Right cardiac atrium (tissue), 5 donors: Measurements from ENCODE around the gene VGLL2. TPM values are rescaled to one million over a fixed set of nuclear protein-coding genes. Genes with fewer than 3 reads are reported as not detected.

Source experiments
- ATAC-seq, 2 donors: fragments of 200-7000 bp; cut with Tn5 transposase; one replicate each; pipeline versions ENCODE4 v1.8.0 to v1.9.1; 2020; ENCODE audit warnings: moderate library complexity in 2 of 2, mild to moderate bottlenecking in 1 of 2
- DNase-seq, 3 donors: peaks; one replicate each; pipeline ENCODE4 v3.0.0-alpha.2; 2020
- H3K27ac ChIP-seq: one replicate; pipeline ENCODE4 v1.5.1; 2013; ENCODE audit warnings: mild to moderate bottlenecking, low read length, control low read depth, moderate library complexity
- H3K27me3 ChIP-seq: one replicate; pipeline ENCODE4 v1.6.1; 2013; ENCODE audit not compliant: control insufficient read depth, insufficient read depth
- H3K4me1 ChIP-seq: one replicate; pipeline ENCODE4 v1.6.1; 2013; ENCODE audit warnings: low read length; ENCODE audit not compliant: control insufficient read depth, insufficient read depth
- H3K4me3 ChIP-seq: one replicate; pipeline ENCODE4 v1.5.1; 2013; ENCODE audit warnings: low read length, control low read depth
- H3K9me3 ChIP-seq: one replicate; pipeline ENCODE4 v1.6.1; 2013; ENCODE audit warnings: low read length; ENCODE audit not compliant: control insufficient read depth
- WGBS: extraction: QIAGEN DNeasy Blood & Tissue Kit; methylation state at CpG from one replicate; pipeline ENCODE4 v1.1.7; 2013; 5-methylcytosine and 5-hydroxymethylcytosine counted together
- intact Hi-C, 4 donors: fragments of 100-400 bp; cut with DNase I; formaldehyde crosslinking; loops; one replicate each; pipeline versions ENCODE4 v1.11.0 to v1.14.0; 2022 to 2023
- polyA plus RNA-seq: library from polyadenylated mRNA; stranded (reverse); fragments of 200-250 nt; gene quantifications from one replicate; pipeline ENCODE4 v1.2.3, GENCODE V29; 2013
- total RNA-seq, 4 donors: library from RNA; stranded (reverse); fragmentation: NEBNext Ultra II Directional; extraction: Animal tissue kit (Norgen Biotek cat#: 25700); gene quantifications; one replicate each; pipeline ENCODE4 v1.2.1, GENCODE V29; 2021
- donor health status: healthy with polysubstance abuse.
- donor health status: DM: no; HTN: yes; CAD: no.
- donor health status: DM: no; HTN: no; CAD: no.
- donor health status: DM: no; HTN: yes; CAD: no; lungs with severe emphysema.
- donor health status: DM: yes; HTN: yes; CAD: no.

The VGLL2 gene
- total and polyA plus RNA-seq, 5 donors = 1.8 to 22.8 (median 2.3) TPM

DNA sequence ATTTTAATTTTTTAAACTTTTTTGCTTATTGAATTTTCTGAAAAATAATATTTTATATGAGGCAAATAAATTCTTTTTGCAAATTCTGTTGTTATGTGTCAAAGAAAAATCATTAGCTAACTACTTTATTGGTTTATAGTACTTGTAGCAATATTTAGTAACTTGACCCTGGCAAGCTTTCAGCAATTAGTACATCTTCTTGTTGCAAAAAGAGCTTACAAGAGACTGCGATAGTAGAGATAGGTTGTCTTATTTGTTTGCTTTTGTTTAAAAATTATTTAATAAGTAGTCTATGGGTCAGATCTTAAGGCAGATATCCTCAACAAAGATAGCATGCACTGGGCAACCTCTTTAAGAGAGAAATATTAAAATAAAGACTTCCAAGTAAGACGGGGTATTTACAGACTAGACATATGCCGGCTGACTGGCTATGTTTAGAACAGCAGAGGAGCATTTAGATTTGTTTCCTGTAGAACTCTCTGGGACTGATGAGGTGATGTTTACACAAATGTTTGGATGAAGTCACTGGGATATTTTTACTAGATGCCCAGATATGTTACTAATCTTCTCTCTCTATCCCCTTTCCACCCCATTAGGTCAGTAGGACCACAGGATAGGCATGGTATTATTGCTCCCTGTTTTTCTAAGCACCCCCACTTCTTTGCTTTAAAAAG, 25.0 kb downstream of the VGLL2 start:
- intact Hi-C loops = no loop called here
- H3K4me3 ChIP-seq = no peak overlapping the region
- H3K4me1 ChIP-seq = no peaks in the 10 kb centered on the region
- H3K9me3 ChIP-seq = no peaks in the 10 kb centered on the region
- H3K27ac ChIP-seq = no peak overlapping the region
- 40% methylated on average over 3 of the region's 3 CpGs for WGBS
- ATAC-seq = no peak
- no peaks in the 10 kb centered on the region for H3K27me3 ChIP-seq
- no peak for DNase-seq

DNA sequence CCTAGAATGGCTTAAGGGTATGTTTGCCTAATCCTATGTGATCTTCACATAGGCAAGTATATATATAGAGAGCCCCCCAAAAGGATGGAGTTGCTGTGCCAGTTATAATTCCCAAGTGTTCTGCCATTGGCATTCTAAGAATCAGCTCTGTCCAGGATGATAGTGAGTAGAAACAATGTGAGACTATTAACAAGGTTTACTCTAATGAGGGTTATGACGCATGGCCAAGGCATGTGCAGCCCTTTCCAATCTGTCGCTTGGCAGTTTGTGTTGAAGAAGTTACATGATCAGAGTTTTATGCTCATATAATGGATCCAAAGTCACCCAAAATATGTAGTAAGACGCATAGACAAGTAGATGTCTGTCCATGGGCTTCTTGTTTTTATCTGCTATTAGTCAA, 33.6 kb downstream of the VGLL2 start:
- no peaks in the 10 kb centered on the region for H3K27me3 ChIP-seq
- ATAC-seq = no peak
- DNase-seq = no peak
- H3K27ac ChIP-seq = no peak overlapping the region
- intact Hi-C loops = no loop called here
- H3K9me3 ChIP-seq = no peaks in the 10 kb centered on the region
- 88% methylated on average over 3 of the region's 3 CpGs for WGBS
- H3K4me3 ChIP-seq = no peak overlapping the region
- H3K4me1 ChIP-seq = no peaks in the 10 kb centered on the region

DNA sequence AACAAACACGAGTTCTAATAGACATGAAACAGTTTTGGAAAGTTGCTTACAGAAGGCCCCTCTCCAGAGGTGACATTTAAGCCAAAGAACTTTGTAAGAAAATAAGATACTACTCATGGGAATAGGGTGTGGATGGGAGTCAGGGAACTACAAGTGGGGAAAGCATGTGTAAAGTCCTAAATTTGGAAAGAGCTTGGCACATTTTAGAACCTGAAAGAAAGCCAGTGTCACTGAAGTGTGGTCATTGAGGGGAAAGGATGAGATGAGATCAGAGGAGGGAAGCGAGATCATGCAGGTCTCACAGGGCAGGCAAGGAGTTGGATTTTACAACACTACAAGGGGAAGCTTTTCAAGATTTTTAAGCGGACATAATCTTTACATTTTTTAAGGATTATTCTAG, 38.0 kb downstream of the VGLL2 start:
- intact Hi-C loops = no loop called here
- ATAC-seq (no peak), DNase-seq (no peak)
- 56% methylated on average over 3 of the region's 3 CpGs for WGBS
- Histone ChIP-seq H3K4me3 (no peak overlapping the region), H3K27ac (no peak overlapping the region), H3K4me1 (no peaks in the 10 kb centered on the region), H3K27me3 (no peaks in the 10 kb centered on the region), H3K9me3 (no peaks in the 10 kb centered on the region)

DNA sequence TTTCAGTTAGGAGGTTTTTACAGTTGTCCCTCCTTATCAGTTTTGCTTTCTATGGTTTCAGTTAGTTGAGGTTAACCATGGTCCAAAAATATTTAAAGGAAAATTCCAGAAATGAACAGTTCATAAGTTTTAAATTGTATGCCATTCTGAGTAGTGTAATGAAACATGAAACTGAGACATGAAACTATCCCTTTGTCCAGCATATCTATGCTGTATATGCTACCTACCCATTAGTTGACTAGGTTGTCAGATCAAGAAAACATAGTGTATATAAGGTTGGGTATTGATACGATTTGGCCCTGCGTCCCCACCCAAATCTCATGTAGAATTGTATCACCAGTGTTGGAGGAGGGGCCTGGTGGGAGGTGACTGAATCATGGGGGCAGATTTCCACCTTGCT, 39.1 kb downstream of the VGLL2 start:
- ATAC-seq (no peak), DNase-seq (no peak)
- Histone ChIP-seq H3K27me3 (no peaks in the 10 kb centered on the region), H3K27ac (no peak overlapping the region), H3K9me3 (no peaks in the 10 kb centered on the region), H3K4me1 (no peaks in the 10 kb centered on the region), H3K4me3 (no peak overlapping the region)
- intact Hi-C loops = no loop called here
- 82% methylated on average over 2 of the region's 2 CpGs for WGBS

DNA sequence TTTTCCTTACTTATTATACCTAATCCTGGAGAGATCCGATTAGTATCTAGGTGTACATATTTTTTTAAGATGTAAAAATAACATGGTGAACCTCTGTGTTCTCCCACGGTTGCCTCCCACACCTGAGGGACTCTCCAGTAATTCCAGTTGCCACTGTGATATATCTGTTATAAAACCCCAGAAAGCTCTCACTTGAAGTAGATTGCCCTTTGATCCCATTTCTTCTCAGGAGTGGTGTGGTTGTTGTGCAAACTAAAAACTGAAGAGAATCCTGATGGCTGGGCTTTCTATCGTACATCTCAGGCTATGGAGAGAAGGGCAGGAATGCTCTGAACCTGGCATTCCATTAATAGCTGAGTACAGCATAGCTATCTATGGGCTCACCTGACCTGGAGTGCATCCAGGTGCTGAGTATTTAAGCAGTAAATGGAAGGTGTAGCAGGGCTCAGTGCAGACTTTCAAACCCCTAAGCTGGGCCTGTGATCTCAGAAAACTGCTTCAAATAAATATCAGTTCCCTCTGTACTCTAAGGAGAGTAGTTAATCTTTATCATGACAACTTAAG, 41.0 kb downstream of the VGLL2 start:
- no peak for DNase-seq
- intact Hi-C loops = no loop called here
- Histone ChIP-seq H3K9me3 (no peaks in the 10 kb centered on the region), H3K4me1 (no peaks in the 10 kb centered on the region), H3K4me3 (no peak overlapping the region), H3K27me3 (no peaks in the 10 kb centered on the region), H3K27ac (no peak overlapping the region)
- 71% methylated on average over 3 of the region's 3 CpGs for WGBS
- no peak for ATAC-seq

DNA sequence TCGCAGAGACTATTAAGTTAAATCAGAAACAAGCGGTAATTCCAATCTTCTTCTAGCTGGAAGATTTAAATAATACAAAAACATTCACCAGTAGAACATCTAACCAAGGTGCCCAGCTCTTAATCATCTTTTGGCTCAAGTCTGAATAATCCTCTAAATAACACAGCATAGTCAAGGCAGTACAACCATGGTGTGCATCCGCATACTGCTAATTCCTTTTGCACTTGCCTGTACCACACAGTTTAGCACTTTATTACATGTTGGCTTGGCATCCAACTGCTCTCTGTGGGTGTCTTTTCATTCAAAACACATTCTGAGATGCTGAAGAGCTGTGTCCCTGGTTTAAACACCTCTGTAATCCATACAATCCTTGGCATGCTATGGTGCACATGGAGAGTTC, 42.3 kb downstream of the VGLL2 start:
- Histone ChIP-seq H3K9me3 (no peaks in the 10 kb centered on the region), H3K4me3 (no peak overlapping the region), H3K27me3 (no peaks in the 10 kb centered on the region), H3K27ac (no peak overlapping the region), H3K4me1 (no peaks in the 10 kb centered on the region)
- WGBS = 93% methylated on average over 3 of the region's 3 CpGs
- ATAC-seq (no peak), DNase-seq (no peak)
- intact Hi-C loops = no loop called here

DNA sequence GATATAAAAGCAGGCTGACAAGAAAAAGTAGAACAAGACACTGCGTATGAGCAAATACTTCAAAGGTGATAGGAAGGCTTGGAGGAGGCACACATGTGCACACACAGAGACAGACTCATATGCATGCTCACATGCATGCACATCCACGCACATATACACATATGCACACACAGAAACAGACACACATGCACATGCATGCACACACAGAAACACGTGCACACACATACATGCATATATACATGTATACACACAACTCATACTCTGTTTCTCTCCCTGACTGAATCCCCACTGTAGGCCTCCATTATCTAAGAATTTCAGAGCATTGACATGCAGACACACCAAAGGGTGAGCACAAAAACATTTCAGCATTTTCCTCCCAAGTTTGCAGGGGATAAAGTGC, 43.7 kb downstream of the VGLL2 start:
- DNase-seq (no peak), ATAC-seq (no peak)
- WGBS = 75% methylated on average over 3 of the region's 3 CpGs
- Histone ChIP-seq H3K27me3 (no peaks in the 10 kb centered on the region), H3K4me3 (no peak overlapping the region), H3K27ac (no peak overlapping the region), H3K4me1 (no peaks in the 10 kb centered on the region), H3K9me3 (no peaks in the 10 kb centered on the region)
- intact Hi-C loops = no loop called here

DNA sequence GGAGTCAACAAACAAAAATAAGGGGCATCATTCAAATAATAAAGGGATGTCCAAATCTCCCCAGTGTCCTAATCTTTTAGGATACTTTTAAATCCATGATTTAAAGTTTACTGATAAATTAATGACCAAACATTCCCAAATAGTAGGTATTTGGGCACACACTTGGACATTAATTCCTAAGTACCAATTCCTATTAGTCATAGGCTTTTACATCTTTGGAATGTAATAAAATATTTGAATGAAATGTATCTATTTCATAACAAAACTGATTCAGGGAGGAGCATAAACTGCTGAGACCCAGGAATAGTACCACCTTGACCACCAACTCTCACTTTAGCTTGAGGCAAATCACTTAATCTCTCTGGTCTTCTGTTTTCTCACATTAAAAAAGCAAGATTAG, 44.3 kb downstream of the VGLL2 start:
- Histone ChIP-seq H3K27me3 (no peaks in the 10 kb centered on the region), H3K9me3 (no peaks in the 10 kb centered on the region), H3K4me3 (no peak overlapping the region), H3K27ac (no peak overlapping the region), H3K4me1 (no peaks in the 10 kb centered on the region)
- no peak for DNase-seq
- ATAC-seq = no peak
- intact Hi-C loops = loop anchor here in 1 of 4 donors (10.0 kb wide), 1 partner anchor 335 kb away; no protein-coding TSS in a partner anchor

DNA sequence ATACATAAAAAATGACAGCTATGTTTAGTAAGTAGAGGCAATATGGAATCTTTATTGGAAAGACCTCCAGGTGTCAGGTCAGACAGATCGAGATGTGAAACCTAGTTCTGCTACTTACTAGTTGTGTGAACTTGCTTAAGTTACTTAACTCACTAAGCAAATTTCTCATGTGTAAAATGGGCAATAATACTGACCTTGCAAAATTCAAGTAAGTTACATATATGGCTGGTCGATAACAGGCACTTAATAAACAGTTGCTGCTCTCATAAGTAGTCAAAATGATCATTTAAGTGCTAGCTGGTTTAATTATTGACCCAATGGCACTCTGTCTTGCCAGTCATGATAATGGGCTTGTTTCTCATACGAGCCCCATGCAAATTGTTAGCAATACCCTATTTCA, 46.0 kb downstream of the VGLL2 start:
- H3K27me3 ChIP-seq = no peaks in the 10 kb centered on the region
- H3K4me3 ChIP-seq = no peak overlapping the region
- no peak overlapping the region for H3K27ac ChIP-seq
- no peaks in the 10 kb centered on the region for H3K4me1 ChIP-seq
- DNase-seq (no peak), ATAC-seq (no peak)
- intact Hi-C loops = loop anchor here in 1 of 4 donors (10.0 kb wide), 1 partner anchor 337 kb away; no protein-coding TSS in a partner anchor
- 75% methylated on average over 3 of the region's 3 CpGs for WGBS
- no peaks in the 10 kb centered on the region for H3K9me3 ChIP-seq

DNA sequence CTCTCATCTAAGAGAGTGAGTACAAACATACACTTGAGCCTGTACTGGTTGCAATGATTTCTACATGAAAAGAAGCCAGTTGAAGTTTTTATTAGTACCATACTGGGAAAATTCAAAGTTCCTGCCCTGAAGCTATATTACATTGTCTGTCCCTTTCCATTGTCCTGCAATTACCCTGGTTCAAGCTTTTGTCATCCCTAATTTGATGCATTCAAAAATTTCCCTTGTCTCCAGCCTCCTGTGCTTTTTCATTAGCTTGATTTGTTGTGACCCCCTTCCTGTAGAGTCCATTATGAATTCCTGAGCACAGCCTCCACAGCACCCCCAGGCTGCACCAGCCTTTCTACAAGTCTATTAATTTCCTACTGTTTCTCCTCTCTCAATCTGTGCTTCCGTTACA, 46.4 kb downstream of the VGLL2 start:
- intact Hi-C loops = loop anchor here in 1 of 4 donors (10.0 kb wide), 1 partner anchor 337 kb away; no protein-coding TSS in a partner anchor
- DNase-seq = no peak
- H3K4me3 ChIP-seq = no peak overlapping the region
- no peak overlapping the region for H3K27ac ChIP-seq
- H3K27me3 ChIP-seq = no peaks in the 10 kb centered on the region
- H3K4me1 ChIP-seq = no peaks in the 10 kb centered on the region
- no peak for ATAC-seq
- 83% methylated on average over 1 of the region's 1 CpG for WGBS
- no peaks in the 10 kb centered on the region for H3K9me3 ChIP-seq

DNA sequence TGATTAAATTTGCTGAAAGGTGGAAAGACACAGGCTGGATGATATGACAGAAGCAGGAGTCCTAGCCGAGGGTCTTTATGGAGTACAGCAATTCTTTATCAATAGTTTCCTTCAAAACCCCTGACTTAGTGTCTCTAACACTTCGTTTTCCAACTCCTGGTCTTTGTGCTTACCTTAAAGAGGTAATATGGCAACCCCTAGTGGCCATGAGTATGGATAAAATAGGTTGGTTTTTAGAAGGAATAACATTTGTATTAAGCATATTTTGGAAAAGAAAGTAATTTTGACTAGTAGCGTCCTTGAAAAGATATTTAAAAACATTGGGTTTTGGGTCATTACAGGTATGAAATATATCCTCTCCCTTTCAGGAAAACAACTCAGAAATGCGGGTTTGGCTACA, 51.9 kb downstream of the VGLL2 start:
- Histone ChIP-seq H3K9me3 (no peaks in the 10 kb centered on the region), H3K4me3 (no peak overlapping the region), H3K27me3 (no peaks in the 10 kb centered on the region), H3K27ac (no peak overlapping the region), H3K4me1 (no peaks in the 10 kb centered on the region)
- intact Hi-C loops = loop anchor here (5.0 to 10.0 kb wide), 2 partner anchors 342 to 345 kb away; no protein-coding TSS in a partner anchor
- WGBS = 33% methylated on average over 4 of the region's 4 CpGs
- ATAC-seq = no peak
- no peak for DNase-seq
